Measurements from ENCODE around the gene THBS4. TPM values are rescaled to one million over a fixed set of nuclear protein-coding genes. Genes with fewer than 3 reads are reported as not detected.

Gene THBS4
- total RNA-seq, 6 donors from 2014 or later: 0.44 to 3.9 (median 1.2) TPM; not detected in 1

DNA sequence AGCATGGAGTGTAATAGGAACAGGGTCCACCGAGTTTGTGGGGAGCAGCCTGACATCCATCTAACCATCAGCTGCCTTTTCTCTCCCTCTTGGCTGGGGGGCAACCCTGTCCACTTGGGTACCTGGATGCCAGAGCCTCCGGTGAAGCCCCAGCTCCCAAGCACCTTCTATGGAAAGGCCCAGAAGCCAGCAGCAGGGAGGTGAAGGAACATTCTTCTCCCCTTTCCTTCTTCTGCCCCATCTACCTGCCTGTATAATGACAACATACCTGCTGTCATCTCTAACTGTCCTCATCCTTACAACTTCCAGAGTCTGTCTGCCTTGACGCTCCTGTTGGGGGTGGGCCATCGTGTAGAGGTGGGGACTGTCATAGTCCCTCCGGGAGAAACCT, 33.1 kb downstream of the THBS4 start:
- peaks cover 6 to 13% (median 9%) of the 10 kb centered on the region in 4 donors for H3K4me1 ChIP-seq
- DNase-seq (no peak), ATAC-seq (ENCODE audit: low FRiP score in 2 of 2) (no peak)
- no peaks in the 10 kb centered on the region for H3K27me3 ChIP-seq
- no peak overlapping the region for H3K27ac ChIP-seq
- TF ChIP-seq CTCF (IDR thresholded peaks at IDR 0.05) (no peak), POLR2AphosphoS5 (IDR thresholded peaks at IDR 0.05) (no peak), EP300 (IDR thresholded peaks at IDR 0.05) (no peak), POLR2A (IDR thresholded peaks at IDR 0.05) (no peak)
- no peaks in the 10 kb centered on the region for H3K9me3 ChIP-seq
- no peak overlapping the region for H3K4me3 ChIP-seq
- H3K36me3 ChIP-seq: no peaks in the 10 kb centered on the region
- 86 to 87% methylated on average over 5 of the region's 5 CpGs for WGBS, 2 donors

- WGBS, 2 donors: 81 to 87% methylated on average over 4 of the region's 4 CpGs
- H3K27me3 ChIP-seq: no peaks in the 10 kb centered on the region
- peaks cover 6 to 13% (median 9%) of the 10 kb centered on the region in 4 donors for H3K4me1 ChIP-seq
- H3K4me3 ChIP-seq: no peak overlapping the region
- no peak overlapping the region for H3K27ac ChIP-seq
- DNase-seq: peak in 1 of 2 donors; percentile 33
- ATAC-seq (ENCODE audit: low FRiP score in 2 of 2): no peak
- no peaks in the 10 kb centered on the region for H3K9me3 ChIP-seq
- no peak for TF ChIP-seq POLR2A (IDR thresholded peaks at IDR 0.05)
- TF ChIP-seq POLR2AphosphoS5 (IDR thresholded peaks at IDR 0.05): no peak
- no peak for TF ChIP-seq CTCF (IDR thresholded peaks at IDR 0.05)
- TF ChIP-seq EP300 (IDR thresholded peaks at IDR 0.05): no peak
- H3K36me3 ChIP-seq: no peaks in the 10 kb centered on the region
These were observed 33.6 kb downstream of the THBS4 start for GRCh38 chr5:80068775-80069174.

DNA sequence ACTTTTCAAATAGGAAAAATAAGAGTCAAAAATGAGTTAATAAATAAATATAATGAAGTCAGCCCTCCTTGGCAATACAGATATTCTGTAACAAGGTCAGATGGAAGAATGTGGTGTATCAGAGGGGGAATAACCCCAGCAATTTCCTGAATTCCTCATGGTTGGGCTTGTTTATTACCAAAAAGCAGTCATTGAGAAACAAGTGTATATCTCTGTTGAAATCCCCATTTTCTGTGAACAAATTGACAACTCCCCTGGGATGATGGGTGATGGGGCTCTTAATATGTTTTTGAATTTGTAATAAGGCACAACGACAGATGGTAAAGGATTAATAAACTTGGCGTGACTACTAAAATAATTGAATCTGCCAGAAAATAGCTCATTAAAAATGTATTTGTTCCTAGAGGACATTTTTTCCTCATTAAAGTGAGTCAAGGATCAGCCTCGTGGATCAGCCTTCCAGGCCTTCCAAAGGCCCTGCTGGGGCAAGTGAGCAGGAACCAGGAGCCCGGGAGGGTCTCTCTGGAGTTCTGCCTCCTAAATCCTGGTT, 34.2 kb downstream of the THBS4 start:
- DNase-seq: no peak
- Histone ChIP-seq H3K9me3 (no peaks in the 10 kb centered on the region), H3K36me3 (no peaks in the 10 kb centered on the region), H3K4me3 (no peak overlapping the region), H3K4me1 (peaks cover 6 to 13% (median 9%) of the 10 kb centered on the region in 4 donors), H3K27me3 (no peaks in the 10 kb centered on the region), H3K27ac (peak overlapping the region in 2 of 4 donors; percentile 40 to 67)
- TF ChIP-seq POLR2A (IDR thresholded peaks at IDR 0.05) (no peak), CTCF (IDR thresholded peaks at IDR 0.05) (no peak)
- ATAC-seq (ENCODE audit: low FRiP score in 2 of 2): no peak
- WGBS, 2 donors: 53 to 61% methylated on average over 4 of the region's 4 CpGs

GRCh38 chr5:80069918-80070318, 34.8 kb downstream of the THBS4 start:
- H3K27ac ChIP-seq: peak overlapping the region in 2 of 4 donors; percentile 40 to 67
- no peak overlapping the region for H3K4me3 ChIP-seq
- ATAC-seq (ENCODE audit: low FRiP score in 2 of 2): peak; percentile 63 to 82
- H3K27me3 ChIP-seq: no peaks in the 10 kb centered on the region
- no peaks in the 10 kb centered on the region for H3K36me3 ChIP-seq
- no peaks in the 10 kb centered on the region for H3K9me3 ChIP-seq
- TF ChIP-seq EP300 (IDR thresholded peaks at IDR 0.05) (no peak), POLR2AphosphoS5 (IDR thresholded peaks at IDR 0.05) (no peak), CTCF (IDR thresholded peaks at IDR 0.05) (no peak)
- WGBS, 2 donors: 10 to 30% methylated on average over 3 of the region's 3 CpGs
- DNase-seq: peak in 1 of 2 donors; percentile 79
- H3K4me1 ChIP-seq: peaks cover 6 to 13% (median 9%) of the 10 kb centered on the region in 4 donors

Data from upper lobe of left lung (tissue), 6 donors.